Activated CD4-positive, alpha-beta T cell treated with anti-CD3 and anti-CD28 coated beads, Interleukin-2, amount 10 ng/mL, durations not matched to agents 24 days and 14 days (primary cell): ENCODE data around the gene FNDC4. TPM values are rescaled to one million over a fixed set of nuclear protein-coding genes. Genes with fewer than 3 reads are reported as not detected.

ENCODE experiments used
- total RNA-seq: library from RNA; stranded (reverse); gene quantifications from 2 replicates; pipeline ENCODE4 v1.2.3, GENCODE V29; 2022

FNDC4 gene
- total RNA-seq, 1 donor from 2014 or later = not detected

Other genes starting within 250 kb of the FNDC4 start
- 1.4 and 2.2 TPM in 2 replicates for gene SLC30A3, start 232.2 kb downstream of the FNDC4 start, total RNA-seq
- not detected in 2 replicates for gene DNAJC5G, start 219.8 kb downstream of the FNDC4 start, total RNA-seq
- gene TRIM54, start 212.8 kb downstream of the FNDC4 start, total RNA-seq = 0.33 and 0.47 TPM in 2 replicates
- 1.9 and 2.7 TPM in 2 replicates for gene UCN, start 186.8 kb downstream of the FNDC4 start, total RNA-seq
- gene MPV17, start 172.1 kb downstream of the FNDC4 start, total RNA-seq = 86.8 and 89.1 TPM in 2 replicates
- gene GTF3C2, start 138.4 kb downstream of the FNDC4 start, total RNA-seq = 80.1 and 83.8 TPM in 2 replicates
- 51.2 and 52.0 TPM in 2 replicates for gene EIF2B4, start 124.9 kb downstream of the FNDC4 start, total RNA-seq
- gene SNX17, start 124.6 kb downstream of the FNDC4 start, total RNA-seq = 120 and 128 TPM in 2 replicates
- 11.1 and 13.5 TPM in 2 replicates for gene ZNF513, start 114.5 kb downstream of the FNDC4 start, total RNA-seq
- 165 and 167 TPM in 2 replicates for gene PPM1G, start 85.6 kb downstream of the FNDC4 start, total RNA-seq
- gene NRBP1, start 66.6 kb downstream of the FNDC4 start, total RNA-seq = 93.9 and 94.7 TPM in 2 replicates
- 4.6 and 5.2 TPM in 2 replicates for gene KRTCAP3, start 52.8 kb downstream of the FNDC4 start, total RNA-seq
- gene IFT172, start 5.5 kb downstream of the FNDC4 start, total RNA-seq = 12.4 and 12.9 TPM in 2 replicates
- gene GCKR, start 1.6 kb upstream of the FNDC4 start, total RNA-seq = not detected in 2 replicates
- gene ZNF512, start 87.8 kb upstream of the FNDC4 start, total RNA-seq = 29.0 and 32.7 TPM in 2 replicates
- 0.54 and 0.63 TPM in 2 replicates for gene CCDC121, start 133.8 kb upstream of the FNDC4 start, total RNA-seq
- gene GPN1, start 133.8 kb upstream of the FNDC4 start, total RNA-seq = 51.0 and 55.4 TPM in 2 replicates
- 33.3 and 34.5 TPM in 2 replicates for gene SUPT7L, start 168.4 kb upstream of the FNDC4 start, total RNA-seq
- gene SLC4A1AP, start 168.7 kb upstream of the FNDC4 start, total RNA-seq = 27.1 and 28.7 TPM in 2 replicates